ENCODE measurements around the gene RHEBL1.

- TF ChIP-seq POLR2A (IDR thresholded peaks at IDR 0.05): no peak
- TF ChIP-seq, protein P1, sequence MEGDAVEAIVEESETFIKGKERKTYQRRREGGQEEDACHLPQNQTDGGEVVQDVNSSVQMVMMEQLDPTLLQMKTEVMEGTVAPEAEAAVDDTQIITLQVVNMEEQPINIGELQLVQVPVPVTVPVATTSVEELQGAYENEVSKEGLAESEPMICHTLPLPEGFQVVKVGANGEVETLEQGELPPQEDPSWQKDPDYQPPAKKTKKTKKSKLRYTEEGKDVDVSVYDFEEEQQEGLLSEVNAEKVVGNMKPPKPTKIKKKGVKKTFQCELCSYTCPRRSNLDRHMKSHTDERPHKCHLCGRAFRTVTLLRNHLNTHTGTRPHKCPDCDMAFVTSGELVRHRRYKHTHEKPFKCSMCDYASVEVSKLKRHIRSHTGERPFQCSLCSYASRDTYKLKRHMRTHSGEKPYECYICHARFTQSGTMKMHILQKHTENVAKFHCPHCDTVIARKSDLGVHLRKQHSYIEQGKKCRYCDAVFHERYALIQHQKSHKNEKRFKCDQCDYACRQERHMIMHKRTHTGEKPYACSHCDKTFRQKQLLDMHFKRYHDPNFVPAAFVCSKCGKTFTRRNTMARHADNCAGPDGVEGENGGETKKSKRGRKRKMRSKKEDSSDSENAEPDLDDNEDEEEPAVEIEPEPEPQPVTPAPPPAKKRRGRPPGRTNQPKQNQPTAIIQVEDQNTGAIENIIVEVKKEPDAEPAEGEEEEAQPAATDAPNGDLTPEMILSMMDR (IDR thresholded peaks at IDR 0.05 in 4 of 5, conservative IDR thresholded peaks at IDR 0.05 in 1 of 5): no peak
These were observed 48.4 kb downstream of the RHEBL1 start for GRCh38 chr12:49021292-49021915.

All from gastrocnemius medialis (tissue), 4 donors.